Raji (cell line): ENCODE measurements around the gene MYO1A.

Experiments
- POLR2A ChIP-seq: IDR thresholded peaks from 2 replicates; pipeline ENCODE4 v1.6.1; 2011; ENCODE audit warnings: low read depth, low read length, control low read depth; ENCODE audit not compliant: insufficient read depth

MYO1A gene

DNA sequence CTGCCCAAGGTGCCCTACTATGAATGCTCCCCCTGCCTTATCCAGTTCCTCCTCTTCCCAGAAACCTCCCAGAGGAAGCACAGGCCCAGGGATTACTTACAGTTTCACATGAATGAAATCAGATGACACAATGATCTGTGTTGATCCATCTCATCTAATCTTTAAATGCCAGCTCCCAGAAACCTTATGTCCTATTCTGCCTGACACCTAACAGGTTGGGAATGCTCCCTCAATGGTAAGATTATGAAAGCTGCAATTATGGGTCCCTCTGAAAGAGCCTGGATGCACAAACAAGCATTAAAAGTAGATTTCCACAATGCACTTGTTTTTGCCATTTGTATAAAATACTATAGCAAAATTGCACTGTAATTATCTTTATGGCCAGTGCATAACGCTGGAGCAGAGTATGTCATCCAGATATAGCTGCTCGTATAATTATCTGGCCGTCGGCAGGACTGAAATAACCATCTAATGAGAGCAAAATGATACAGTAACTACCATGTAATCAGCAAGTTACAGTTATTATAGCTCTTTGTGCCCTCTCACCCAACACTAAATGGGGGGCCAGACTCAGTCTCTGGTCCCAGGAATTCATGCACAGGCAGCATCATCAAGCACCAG lies 39.2 kb downstream of the MYO1A start:
- TF ChIP-seq POLR2A, result no peak

DNA sequence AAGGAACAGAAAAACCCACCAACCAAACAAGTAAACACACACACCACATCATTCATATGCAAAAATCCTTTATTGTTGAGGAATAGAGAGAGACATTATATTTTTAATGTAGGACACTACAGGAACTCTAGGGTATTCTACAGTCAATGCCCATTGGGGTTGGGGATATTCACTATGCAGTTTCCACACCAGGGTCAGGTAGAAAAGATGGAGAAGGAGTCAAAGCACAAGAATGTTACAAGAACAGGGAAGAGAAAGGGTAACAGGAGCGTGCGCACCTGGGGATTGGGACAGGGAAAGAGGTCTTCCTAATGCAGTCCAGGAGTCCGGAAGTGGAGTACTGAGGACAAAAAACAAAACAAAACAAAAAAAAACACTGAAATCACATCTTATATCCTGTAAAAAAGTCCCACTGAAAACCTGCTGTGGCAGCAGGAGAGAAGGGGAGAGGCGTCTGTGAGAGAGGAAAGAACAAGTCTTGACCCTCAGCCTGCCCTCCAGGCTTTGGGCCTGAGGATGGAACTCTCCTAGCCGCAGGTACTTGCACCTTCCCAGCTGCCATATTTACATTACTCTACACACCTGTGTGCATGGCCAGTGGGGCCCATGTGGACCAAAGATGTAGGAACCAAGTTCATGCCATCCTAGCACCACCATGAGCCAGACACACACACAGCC lies 39.8 kb downstream of the MYO1A start:
- TF ChIP-seq POLR2A, result no peak

DNA sequence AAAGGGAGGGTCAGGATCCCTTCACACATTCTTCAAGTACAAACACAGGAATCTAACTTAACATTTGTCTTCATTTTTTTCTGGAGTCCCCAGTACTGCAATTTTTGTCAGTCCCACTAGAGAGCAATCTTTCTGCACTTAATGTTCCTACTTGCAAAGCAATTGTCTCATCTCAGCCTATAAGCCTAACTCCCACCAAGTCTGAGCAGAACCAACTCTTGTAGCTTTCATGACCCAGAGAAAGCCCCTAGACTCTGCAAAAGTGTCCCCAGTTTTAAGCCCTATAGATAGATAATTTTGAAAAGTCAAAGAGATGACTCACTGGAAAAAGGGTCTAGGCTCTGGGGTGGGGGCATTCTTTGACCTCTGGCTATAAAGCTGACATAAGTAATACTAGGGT lies 41.8 kb downstream of the MYO1A start:
- TF ChIP-seq POLR2A, result no peak

DNA sequence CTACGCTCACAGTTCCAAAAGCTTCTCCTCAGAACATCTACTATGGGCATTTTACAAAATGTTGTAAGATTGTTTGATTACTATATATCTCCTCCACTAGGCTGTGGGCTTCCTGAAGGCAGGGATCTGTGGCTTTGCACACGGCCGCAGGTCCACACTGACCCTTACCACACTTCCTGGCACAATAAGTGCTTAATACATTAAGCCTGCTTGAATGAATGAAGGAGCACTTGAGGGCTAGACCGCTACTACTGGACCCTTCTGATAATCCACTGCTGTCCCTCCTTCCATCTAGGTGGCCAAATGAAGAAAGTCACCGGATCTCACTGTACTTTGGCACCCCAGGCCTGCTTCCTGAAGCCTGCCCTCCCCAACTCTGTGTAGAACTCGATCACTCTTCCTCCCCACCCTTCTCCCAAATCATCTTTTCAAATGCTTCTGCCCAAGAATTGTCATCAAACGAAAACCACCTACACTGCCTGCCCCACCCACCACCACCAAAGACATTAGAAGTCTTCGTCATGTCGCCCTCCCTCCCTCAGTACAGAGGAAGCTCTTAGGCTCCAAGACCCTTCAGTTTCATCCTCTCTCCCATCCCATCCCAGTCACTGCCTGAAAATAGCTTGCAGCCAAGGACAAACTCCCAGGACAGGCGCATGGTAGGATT lies 43.0 kb downstream of the MYO1A start:
- no peak for TF ChIP-seq POLR2A

DNA sequence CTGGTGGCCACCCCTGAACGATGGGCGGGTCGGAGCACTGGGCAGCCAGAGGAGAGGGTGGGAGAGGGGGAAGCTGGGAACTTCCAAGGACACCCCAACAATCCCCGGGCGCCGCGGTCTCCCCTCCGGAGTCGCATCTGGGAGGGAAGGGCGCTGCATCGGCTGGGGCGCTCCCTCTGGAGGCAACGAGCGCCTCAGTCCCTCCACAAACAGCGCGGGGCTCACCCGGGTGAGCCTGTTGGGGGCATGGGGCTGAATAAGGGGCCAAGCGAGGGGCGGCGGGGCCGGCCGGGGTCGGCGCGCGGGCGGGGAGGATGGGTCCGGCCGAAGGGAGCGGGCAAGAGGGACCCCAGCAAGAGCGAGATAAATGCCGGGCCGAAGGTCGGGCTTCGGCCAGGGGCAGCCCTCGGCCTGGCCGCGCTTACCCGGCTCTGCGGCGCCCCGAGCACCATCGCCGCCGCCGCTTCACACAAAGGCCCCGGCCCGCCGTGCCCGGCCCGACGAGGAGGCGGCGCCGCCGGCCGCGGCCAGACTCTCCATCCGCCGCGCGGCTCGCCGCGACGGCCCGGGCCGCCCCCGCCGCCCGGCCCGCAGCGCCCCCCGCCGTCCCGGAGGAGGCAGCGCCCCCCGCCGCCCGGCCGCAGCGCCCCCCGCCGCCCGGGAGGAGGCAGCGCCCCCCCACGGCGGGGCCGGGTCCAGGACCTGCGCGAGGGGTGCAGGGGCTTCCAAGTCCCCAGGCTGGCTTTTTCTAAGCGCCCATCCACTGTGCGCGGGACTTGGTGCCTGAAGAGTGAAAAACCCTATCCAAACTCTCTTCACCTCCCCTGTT lies 43.7 kb downstream of the MYO1A start, which contains the start of gene ZBTB39:
Gene ZBTB39 (minus strand): TSS at position 567 of the 829 bp plus-strand sequence. CDS start 1,629 bp downstream, outside the sequence.
- TF ChIP-seq POLR2A, result peak; percentile 67

GRCh38 chr12:57004651-57005050 lies 45.3 kb downstream of the MYO1A start:
- no peak for TF ChIP-seq POLR2A

GRCh38 chr12:57003395-57003794 lies 46.5 kb downstream of the MYO1A start:
- TF ChIP-seq POLR2A, result no peak

- no peak for TF ChIP-seq POLR2A
Measured at GRCh38 chr12:57001448-57001906, 48.5 kb downstream of the MYO1A start.

DNA sequence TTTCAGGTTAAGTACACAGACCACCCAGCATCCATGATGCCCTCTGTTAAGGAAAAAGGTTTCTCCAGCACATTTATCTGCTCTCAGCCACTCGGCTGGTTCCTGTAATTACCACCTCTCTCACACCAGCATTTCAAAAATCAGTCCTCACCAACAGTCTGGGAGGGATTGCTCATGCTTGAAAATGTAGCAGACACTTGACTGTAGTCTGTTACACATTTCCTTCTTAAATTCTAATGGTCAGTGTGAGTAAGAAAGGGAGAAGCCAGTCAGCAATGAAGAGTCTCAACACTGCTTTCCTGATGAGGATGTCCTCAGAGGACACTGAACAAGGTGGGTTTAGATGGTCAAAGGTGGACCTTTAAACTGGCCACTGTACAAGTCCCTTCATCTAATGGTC lies 49.5 kb downstream of the MYO1A start:
- TF ChIP-seq POLR2A, result no peak

DNA sequence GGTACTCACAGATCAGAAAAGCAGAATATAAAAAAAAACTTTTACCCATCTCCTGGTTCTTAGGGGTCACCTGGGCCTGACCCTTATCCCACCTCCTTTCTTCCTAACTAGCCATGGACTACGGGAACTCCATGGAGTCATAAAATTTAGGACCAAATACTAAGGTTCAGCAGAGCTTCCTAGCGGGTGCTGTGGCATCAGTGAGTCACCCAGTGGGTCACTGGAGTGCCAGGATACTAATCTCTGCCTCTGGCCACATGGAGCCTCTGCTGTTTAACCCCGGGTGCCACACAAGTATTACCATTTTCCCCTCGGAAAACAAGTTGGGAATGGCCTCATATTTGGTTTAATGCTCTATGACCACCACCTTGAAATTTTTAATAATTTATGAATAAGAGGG lies 50.5 kb downstream of the MYO1A start:
- TF ChIP-seq POLR2A, result no peak

DNA sequence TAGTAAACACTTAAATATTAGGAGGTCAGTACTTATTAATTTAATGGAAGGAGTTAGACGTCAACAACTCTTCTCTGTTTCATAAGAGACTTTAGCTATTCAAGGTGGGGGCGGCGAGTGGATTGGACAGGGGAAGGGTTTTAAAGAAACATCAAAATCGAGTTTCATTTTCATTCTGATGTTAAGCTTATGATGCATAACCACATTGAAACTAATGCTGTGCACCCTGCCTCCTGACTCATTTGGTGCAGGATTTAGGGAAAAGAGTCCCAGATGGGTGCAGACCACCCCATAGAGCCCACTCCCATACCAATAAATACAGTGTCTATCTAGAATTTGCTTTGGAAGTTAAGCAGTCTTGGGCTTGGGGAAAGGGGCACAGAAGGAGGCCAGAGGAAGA lies 50.9 kb downstream of the MYO1A start:
- no peak for TF ChIP-seq POLR2A

- no peak for TF ChIP-seq POLR2A
Measured at GRCh38 chr12:56998316-56998715, 51.6 kb downstream of the MYO1A start.

DNA sequence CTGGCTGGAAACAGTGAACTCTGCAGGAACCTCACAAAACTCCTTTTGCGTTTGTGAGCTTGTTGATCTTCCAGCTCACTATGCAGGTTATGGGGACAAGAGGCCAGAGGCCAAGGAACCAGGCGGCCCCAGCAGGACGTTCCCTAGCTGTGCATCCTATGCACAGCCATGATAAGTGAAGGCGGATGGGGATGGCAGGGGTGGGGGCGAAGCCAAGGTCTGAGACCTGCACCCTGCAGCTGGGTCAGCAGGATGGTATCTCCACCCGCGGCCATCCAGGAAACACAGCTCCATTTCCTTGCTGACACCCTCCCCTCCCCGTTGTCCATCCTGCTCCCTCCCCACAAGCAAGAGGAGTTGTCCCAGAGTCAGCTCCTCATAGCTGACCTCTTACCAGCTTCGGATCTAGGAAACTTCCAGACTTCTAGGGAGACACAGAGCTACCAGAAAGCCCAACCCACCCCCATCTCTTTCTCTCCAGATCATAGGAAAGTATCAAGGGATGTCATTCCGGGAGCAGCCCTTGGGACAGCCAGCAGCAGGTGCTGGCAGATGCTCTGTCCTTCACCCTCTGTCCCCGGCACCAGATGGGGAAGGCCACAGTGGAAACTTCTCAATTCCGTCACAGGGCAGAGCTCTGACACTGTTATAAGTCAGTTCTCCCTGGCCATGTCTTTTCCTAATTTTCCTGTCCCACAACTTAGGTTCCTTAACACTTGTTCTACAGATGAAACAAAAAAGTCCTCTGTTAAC lies 53.0 kb downstream of the MYO1A start:
- no peak for TF ChIP-seq POLR2A

DNA sequence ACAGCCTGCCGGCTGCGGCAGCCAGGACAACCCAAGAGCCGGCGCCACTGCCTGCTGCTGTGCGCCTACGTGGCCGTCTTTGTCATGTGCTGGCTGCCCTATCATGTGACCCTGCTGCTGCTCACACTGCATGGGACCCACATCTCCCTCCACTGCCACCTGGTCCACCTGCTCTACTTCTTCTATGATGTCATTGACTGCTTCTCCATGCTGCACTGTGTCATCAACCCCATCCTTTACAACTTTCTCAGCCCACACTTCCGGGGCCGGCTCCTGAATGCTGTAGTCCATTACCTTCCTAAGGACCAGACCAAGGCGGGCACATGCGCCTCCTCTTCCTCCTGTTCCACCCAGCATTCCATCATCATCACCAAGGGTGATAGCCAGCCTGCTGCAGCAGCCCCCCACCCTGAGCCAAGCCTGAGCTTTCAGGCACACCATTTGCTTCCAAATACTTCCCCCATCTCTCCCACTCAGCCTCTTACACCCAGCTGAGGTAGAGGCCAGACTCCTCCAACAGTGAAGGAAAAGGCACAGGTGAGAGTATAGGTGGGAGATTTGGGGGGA lies 53.9 kb downstream of the MYO1A start:
- TF ChIP-seq POLR2A, result no peak
